A549 (cell line): ENCODE measurements around the gene GON7.
"Not testable (repeated sequence)": the region's sequence is repeated elsewhere in the genome, so short reads cannot be mapped to it uniquely, and the experiment has no call there.

Source experiments
- ATOH8 ChIP-seq: fragments of 250-450 bp; sonication (Bioruptor Pico); IDR thresholded peaks from 2 replicates; pipeline ENCODE4 v1.5.0; 2020; ENCODE audit warnings: low read depth, mild to moderate bottlenecking, moderate library complexity
- CTCF ChIP-seq: fragments of >200 bp; sonication (Bioruptor Twin); formaldehyde crosslinking; IDR thresholded peaks from 3 replicates; pipeline ENCODE4 v1.5.1; 2016
- MYC ChIP-seq: IDR thresholded peaks from 2 replicates; pipeline ENCODE4 v1.6.1; 2012; ENCODE audit warnings: mild to moderate bottlenecking, inconsistent platforms, low read length, improper control_type of control experiment, borderline replicate concordance
- ZSCAN20 ChIP-seq: fragments of 250-450 bp; sonication (Bioruptor Pico); IDR thresholded peaks from 2 replicates; pipeline ENCODE4 v1.8.0; 2022; ENCODE audit warnings: mild to moderate bottlenecking, moderate library complexity
- TF ChIP-seq, protein P1 (sequence below): IDR thresholded peaks from 2 replicates; pipeline ENCODE4 v1.6.1; 2012

DNA sequence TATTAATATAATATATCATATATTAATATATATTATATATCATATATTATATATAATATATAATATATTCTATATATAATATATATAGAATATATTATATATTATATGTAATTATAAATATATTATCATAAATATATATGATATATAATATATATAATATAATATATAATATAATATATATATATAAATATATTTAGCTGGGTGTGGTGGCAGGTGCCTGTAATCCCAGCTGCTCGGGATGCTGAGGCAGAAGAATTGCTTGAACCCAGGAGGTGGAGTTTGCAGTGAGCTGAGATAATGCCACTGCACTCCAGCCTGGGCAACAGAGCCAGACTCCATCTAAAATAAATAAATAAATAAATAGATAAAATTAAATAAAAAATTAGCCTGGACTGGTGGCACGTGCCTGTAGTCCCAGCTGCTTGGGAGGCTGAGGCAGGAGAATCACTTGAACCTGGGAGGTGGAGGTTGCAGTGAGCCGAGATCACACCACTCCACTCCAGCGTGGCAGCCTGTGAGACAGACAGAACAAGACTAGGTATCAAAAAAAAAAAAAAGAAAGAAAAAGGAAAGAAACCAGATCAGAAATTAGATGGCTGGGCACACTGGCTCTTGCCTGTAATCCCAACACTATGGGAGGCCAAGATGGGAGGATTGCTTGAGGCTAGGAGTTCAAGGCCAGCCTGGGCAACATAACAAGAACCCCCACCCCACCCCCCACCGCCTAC is 47.1 kb downstream of the GON7 start:
- TF ChIP-seq ZSCAN20; CTCF; ATOH8 (CRISPR knock-in tag); MYC: not testable (repeated sequence)
- TF ChIP-seq, protein P1, sequence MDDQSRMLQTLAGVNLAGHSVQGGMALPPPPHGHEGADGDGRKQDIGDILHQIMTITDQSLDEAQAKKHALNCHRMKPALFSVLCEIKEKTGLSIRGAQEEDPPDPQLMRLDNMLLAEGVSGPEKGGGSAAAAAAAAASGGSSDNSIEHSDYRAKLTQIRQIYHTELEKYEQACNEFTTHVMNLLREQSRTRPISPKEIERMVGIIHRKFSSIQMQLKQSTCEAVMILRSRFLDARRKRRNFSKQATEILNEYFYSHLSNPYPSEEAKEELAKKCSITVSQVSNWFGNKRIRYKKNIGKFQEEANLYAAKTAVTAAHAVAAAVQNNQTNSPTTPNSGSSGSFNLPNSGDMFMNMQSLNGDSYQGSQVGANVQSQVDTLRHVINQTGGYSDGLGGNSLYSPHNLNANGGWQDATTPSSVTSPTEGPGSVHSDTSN, result not testable (repeated sequence)
